H9 (cell line): ENCODE data around the gene GPR12. TPM values are rescaled to one million over a fixed set of nuclear protein-coding genes. Genes with fewer than 3 reads are reported as not detected.

Experiments used
- DNase-seq: peaks from one replicate; pipeline ENCODE4 v3.0.0-alpha.2; 2017
- H2AFZ ChIP-seq: one replicate; pipeline ENCODE4 v1.6.1; 2013; ENCODE audit warnings: mild to moderate bottlenecking, low read length, control low read depth, moderate library complexity
- H2AK5ac ChIP-seq: 2 replicates; pipeline ENCODE4 v1.6.1; 2013; ENCODE audit warnings: low read length, control low read depth, mixed read lengths; ENCODE audit not compliant: insufficient read length
- H2BK120ac ChIP-seq: one replicate; pipeline ENCODE4 v1.6.1; 2013; ENCODE audit warnings: low read depth, mild to moderate bottlenecking, low read length, control low read depth, inconsistent platforms; ENCODE audit not compliant: poor library complexity, severe bottlenecking
- H2BK12ac ChIP-seq: 2 replicates; pipeline ENCODE4 v1.6.1; 2013; ENCODE audit warnings: low read length, control low read depth, mixed read lengths, low read depth; ENCODE audit not compliant: insufficient read length
- H2BK15ac ChIP-seq: 2 replicates; pipeline ENCODE4 v1.6.1; 2013; ENCODE audit warnings: low read depth, low read length, control low read depth
- H2BK20ac ChIP-seq: one replicate; pipeline ENCODE4 v1.6.1; 2013; ENCODE audit warnings: low read depth, mild to moderate bottlenecking, low read length, control low read depth, inconsistent platforms; ENCODE audit not compliant: poor library complexity, severe bottlenecking
- H2BK5ac ChIP-seq: 2 replicates; pipeline ENCODE4 v1.6.1; 2013; ENCODE audit warnings: low read length, control low read depth, mixed read lengths; ENCODE audit not compliant: insufficient read length
- H3K14ac ChIP-seq: 2 replicates; pipeline ENCODE4 v1.6.1; 2013; ENCODE audit warnings: low read length, control low read depth; ENCODE audit not compliant: insufficient read depth
- H3K18ac ChIP-seq: 2 replicates; pipeline ENCODE4 v1.6.1; 2013; ENCODE audit warnings: low read depth, mild to moderate bottlenecking, mixed read lengths, low read length, control low read depth; ENCODE audit not compliant: insufficient read length
- H3K23ac ChIP-seq: 2 replicates; pipeline ENCODE4 v1.6.1; 2013; ENCODE audit warnings: low read length, control low read depth, mixed read lengths, low read depth; ENCODE audit not compliant: insufficient read length
- H3K23me2 ChIP-seq: 2 replicates; pipeline ENCODE4 v1.6.1; 2013; ENCODE audit warnings: low read depth, mild to moderate bottlenecking, mixed read lengths, low read length, control low read depth; ENCODE audit not compliant: insufficient read length, poor library complexity, severe bottlenecking
- H3K27ac ChIP-seq: 2 replicates; pipeline ENCODE4 v1.5.1; 2013; ENCODE audit warnings: low read length, control low read depth, mixed read lengths, low read depth; ENCODE audit not compliant: insufficient read length
- H3K27me3 ChIP-seq: 2 replicates; pipeline ENCODE4 v1.6.1; 2013; ENCODE audit warnings: low read length, control low read depth, inconsistent platforms; ENCODE audit not compliant: insufficient read depth
- H3K4ac ChIP-seq: 2 replicates; pipeline ENCODE4 v1.6.1; 2013; ENCODE audit warnings: low read depth, mild to moderate bottlenecking, control low read depth, inconsistent platforms, low read length, moderate library complexity
- H3K4me1 ChIP-seq: 2 replicates; pipeline ENCODE4 v1.6.1; 2013; ENCODE audit warnings: low read length, control low read depth, inconsistent platforms; ENCODE audit not compliant: insufficient read depth
- H3K4me2 ChIP-seq: 2 replicates; pipeline ENCODE4 v1.6.1; 2013; ENCODE audit warnings: low read length, control low read depth, mixed read lengths; ENCODE audit not compliant: insufficient read length, insufficient read depth
- H3K56ac ChIP-seq: 2 replicates; pipeline ENCODE4 v1.6.1; 2013; ENCODE audit warnings: low read depth, mild to moderate bottlenecking, mixed read lengths, low read length, control low read depth; ENCODE audit not compliant: insufficient read length
- H3K79me1 ChIP-seq: 2 replicates; pipeline ENCODE4 v1.6.1; 2013; ENCODE audit warnings: low read depth, mild to moderate bottlenecking, moderate library complexity, low read length, control low read depth, inconsistent platforms; ENCODE audit not compliant: insufficient read depth, poor library complexity, severe bottlenecking
- H3K79me2 ChIP-seq: 2 replicates; pipeline ENCODE4 v1.6.1; 2013; ENCODE audit warnings: low read length, control low read depth, inconsistent platforms; ENCODE audit not compliant: insufficient read depth
- H3K9ac ChIP-seq: 2 replicates; pipeline ENCODE4 v1.6.1; 2013; ENCODE audit warnings: low read length, control low read depth, mixed read lengths; ENCODE audit not compliant: insufficient read length; ENCODE audit errors: extremely low read depth
- H3K9me3 ChIP-seq: one replicate; pipeline ENCODE4 v1.6.1; 2013; ENCODE audit warnings: low read depth, low read length, inconsistent platforms; ENCODE audit not compliant: control insufficient read depth
- H3T11ph ChIP-seq: one replicate; pipeline ENCODE4 v1.6.1; 2013; ENCODE audit warnings: mild to moderate bottlenecking, low read length, control low read depth, inconsistent platforms
- H4K20me1 ChIP-seq: one replicate; pipeline ENCODE4 v1.6.1; 2013; ENCODE audit not compliant: control insufficient read depth, insufficient read length, insufficient read depth
- H4K5ac ChIP-seq: 2 replicates; pipeline ENCODE4 v1.6.1; 2013; ENCODE audit warnings: low read depth, mild to moderate bottlenecking, mixed read lengths, low read length, control low read depth; ENCODE audit not compliant: insufficient read length
- H4K8ac ChIP-seq: replicated peaks from 2 replicates; pipeline ENCODE4 v1.6.1; 2013; ENCODE audit warnings: low read length, control low read depth, mixed read lengths, low read depth; ENCODE audit not compliant: insufficient read length
- H4K91ac ChIP-seq: 2 replicates; pipeline ENCODE4 v1.6.1; 2013; ENCODE audit warnings: low read depth, mild to moderate bottlenecking, moderate library complexity, mixed read lengths, low read length, control low read depth; ENCODE audit not compliant: insufficient read length
- H3K27ac Mint-ChIP-seq, 3 experiments: 2 replicates in 2 of 3; 3 replicates in 1 of 3; pipeline ENCODE4 v1.8.0; 2020 to 2021; ENCODE audit warnings: mixed read lengths in 3 of 3, mild to moderate bottlenecking in 1 of 3, moderate library complexity in 1 of 3
- H3K27me3 Mint-ChIP-seq: 2 replicates; pipeline ENCODE4 v1.8.0; 2021; ENCODE audit warnings: low read depth, mild to moderate bottlenecking, moderate library complexity, mixed read lengths
- H3K36me3 Mint-ChIP-seq, 3 experiments: 2 replicates in 2 of 3; 3 replicates in 1 of 3; pipeline ENCODE4 v1.8.0; 2020 to 2021; ENCODE audit warnings: low read depth in 3 of 3, mixed read lengths in 3 of 3; ENCODE audit not compliant: insufficient read depth in 1 of 3
- H3K4me1 Mint-ChIP-seq, 2 experiments: 2 replicates each; pipeline ENCODE4 v1.8.0; 2020; ENCODE audit warnings: mixed read lengths in 2 of 2
- H3K4me3 Mint-ChIP-seq, 2 experiments: 2 replicates in 1 of 2; 3 replicates in 1 of 2; pipeline ENCODE4 v1.8.0; 2020 to 2021; ENCODE audit warnings: mild to moderate bottlenecking in 2 of 2, mixed read lengths in 2 of 2, moderate library complexity in 1 of 2
- H3K9me3 Mint-ChIP-seq, 2 experiments: 2 replicates in 1 of 2; 3 replicates in 1 of 2; pipeline ENCODE4 v1.8.0; 2020; ENCODE audit warnings: mild to moderate bottlenecking in 2 of 2, mixed read lengths in 2 of 2, moderate library complexity in 1 of 2
- WGBS: extraction: QIAGEN DNeasy Blood & Tissue Kit; methylation state at CpG from one replicate; pipeline ENCODE4 v1.1.7; 2013; ENCODE audit warnings: missing lambda C conversion rate, low lambda C conversion rate, mixed read lengths; ENCODE audit not compliant: insufficient read length; ENCODE audit errors: extremely low coverage; 5-methylcytosine and 5-hydroxymethylcytosine counted together
- total RNA-seq: library from RNA; stranded (reverse); gene quantifications from 2 replicates; pipeline ENCODE4 v1.2.1, GENCODE V29; 2021
- TF ChIP-seq, protein P1 (sequence below): fragments of 200-600 bp; sonication (generic); conservative IDR thresholded peaks from 3 replicates; pipeline ENCODE4 v1.8.0; 2021; ENCODE audit warnings: antibody characterized with exemption, mild to moderate bottlenecking

The GPR12 gene
- total RNA-seq, 1 experiment from 2014 or later, result not detected

DNA sequence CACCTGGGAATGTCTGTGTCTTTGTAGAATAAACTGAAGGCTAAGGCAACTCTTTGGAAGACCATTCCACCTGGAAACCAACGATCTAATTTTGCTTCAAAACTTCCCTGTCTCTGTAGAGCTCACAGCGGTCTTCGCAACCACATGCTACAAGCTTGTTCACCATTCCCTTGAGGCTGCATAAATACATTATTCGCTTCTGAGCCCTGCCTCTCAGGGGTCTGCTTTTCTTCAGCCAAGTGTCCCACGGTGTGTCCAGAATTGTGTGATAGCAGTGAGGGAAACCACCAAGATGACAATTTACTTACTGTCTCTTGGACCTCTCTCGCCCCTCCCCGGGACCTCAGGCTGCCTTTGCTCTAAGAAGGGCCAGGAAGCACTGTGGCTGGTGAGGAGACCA lies 51.1 kb downstream of the GPR12 start:
- Histone ChIP-seq H3K27me3 (no peaks in the 10 kb centered on the region), H2BK15ac (no peak overlapping the region), H2BK20ac (no peak overlapping the region), H3K27ac (no peak overlapping the region), H4K5ac (no peak overlapping the region), H2AK5ac (no peak overlapping the region), H3T11ph (no peak overlapping the region), H2BK120ac (no peak overlapping the region), H3K4me1 (no peaks in the 10 kb centered on the region), H3K23ac (no peak overlapping the region), H4K8ac (no peak overlapping the region), H3K18ac (no peak overlapping the region), H2BK5ac (no peak overlapping the region), H4K91ac (no peak overlapping the region), H3K4me2 (no peak overlapping the region), H3K4ac (no peak overlapping the region), H3K23me2 (no peaks in the 10 kb centered on the region), H2BK12ac (no peak overlapping the region), H3K14ac (no peak overlapping the region), H3K9ac (no peak overlapping the region), H4K20me1 (peaks cover 4% of the 10 kb centered on the region), H3K79me1 (no peaks in the 10 kb centered on the region), H2AFZ (no peak overlapping the region), H3K9me3 (no peaks in the 10 kb centered on the region), H3K79me2 (no peaks in the 10 kb centered on the region), H3K56ac (no peak overlapping the region)
- TF ChIP-seq, protein P1, sequence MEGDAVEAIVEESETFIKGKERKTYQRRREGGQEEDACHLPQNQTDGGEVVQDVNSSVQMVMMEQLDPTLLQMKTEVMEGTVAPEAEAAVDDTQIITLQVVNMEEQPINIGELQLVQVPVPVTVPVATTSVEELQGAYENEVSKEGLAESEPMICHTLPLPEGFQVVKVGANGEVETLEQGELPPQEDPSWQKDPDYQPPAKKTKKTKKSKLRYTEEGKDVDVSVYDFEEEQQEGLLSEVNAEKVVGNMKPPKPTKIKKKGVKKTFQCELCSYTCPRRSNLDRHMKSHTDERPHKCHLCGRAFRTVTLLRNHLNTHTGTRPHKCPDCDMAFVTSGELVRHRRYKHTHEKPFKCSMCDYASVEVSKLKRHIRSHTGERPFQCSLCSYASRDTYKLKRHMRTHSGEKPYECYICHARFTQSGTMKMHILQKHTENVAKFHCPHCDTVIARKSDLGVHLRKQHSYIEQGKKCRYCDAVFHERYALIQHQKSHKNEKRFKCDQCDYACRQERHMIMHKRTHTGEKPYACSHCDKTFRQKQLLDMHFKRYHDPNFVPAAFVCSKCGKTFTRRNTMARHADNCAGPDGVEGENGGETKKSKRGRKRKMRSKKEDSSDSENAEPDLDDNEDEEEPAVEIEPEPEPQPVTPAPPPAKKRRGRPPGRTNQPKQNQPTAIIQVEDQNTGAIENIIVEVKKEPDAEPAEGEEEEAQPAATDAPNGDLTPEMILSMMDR, result no peak
- H3K9me3 Mint-ChIP-seq, result peaks cover 14 to 15% of the 10 kb centered on the region in 2 experiments
- DNase-seq, result no peak
- peaks cover 5 to 11% (median 5%) of the 10 kb centered on the region in 3 experiments; a peak in 6 of 7 replicates for H3K36me3 Mint-ChIP-seq
- peaks cover 9% of the 10 kb centered on the region for H3K27me3 Mint-ChIP-seq
- H3K4me1 Mint-ChIP-seq, result peaks cover 20 to 24% of the 10 kb centered on the region in 2 experiments
- no peak overlapping the region for H3K4me3 Mint-ChIP-seq
- WGBS, result no CpG with 5 or more reads among the region's 7 CpGs
- no peak overlapping the region for H3K27ac Mint-ChIP-seq
